ENCODE results near the gene PFKFB3.

The PFKFB3 gene

GRCh38 chr10:6208799-6209235 lies 6.1 kb downstream of the PFKFB3 start:
- no peak for DNase-seq (ENCODE audit: low read depth)
- TF ChIP-seq CTCF (IDR thresholded peaks at IDR 0.05; ENCODE audit: control insufficient read depth, extremely low read depth, insufficient read depth): no peak
- H3K4me3 ChIP-seq (ENCODE audit: low read depth, low read length): no peak overlapping the region

GRCh38 chr10:6211341-6211670 lies 8.6 kb downstream of the PFKFB3 start:
- no peak overlapping the region for H3K4me3 ChIP-seq (ENCODE audit: low read depth, low read length)
- TF ChIP-seq CTCF (IDR thresholded peaks at IDR 0.05; ENCODE audit: control insufficient read depth, extremely low read depth, insufficient read depth): no peak
- DNase-seq (ENCODE audit: low read depth): no peak

DNA sequence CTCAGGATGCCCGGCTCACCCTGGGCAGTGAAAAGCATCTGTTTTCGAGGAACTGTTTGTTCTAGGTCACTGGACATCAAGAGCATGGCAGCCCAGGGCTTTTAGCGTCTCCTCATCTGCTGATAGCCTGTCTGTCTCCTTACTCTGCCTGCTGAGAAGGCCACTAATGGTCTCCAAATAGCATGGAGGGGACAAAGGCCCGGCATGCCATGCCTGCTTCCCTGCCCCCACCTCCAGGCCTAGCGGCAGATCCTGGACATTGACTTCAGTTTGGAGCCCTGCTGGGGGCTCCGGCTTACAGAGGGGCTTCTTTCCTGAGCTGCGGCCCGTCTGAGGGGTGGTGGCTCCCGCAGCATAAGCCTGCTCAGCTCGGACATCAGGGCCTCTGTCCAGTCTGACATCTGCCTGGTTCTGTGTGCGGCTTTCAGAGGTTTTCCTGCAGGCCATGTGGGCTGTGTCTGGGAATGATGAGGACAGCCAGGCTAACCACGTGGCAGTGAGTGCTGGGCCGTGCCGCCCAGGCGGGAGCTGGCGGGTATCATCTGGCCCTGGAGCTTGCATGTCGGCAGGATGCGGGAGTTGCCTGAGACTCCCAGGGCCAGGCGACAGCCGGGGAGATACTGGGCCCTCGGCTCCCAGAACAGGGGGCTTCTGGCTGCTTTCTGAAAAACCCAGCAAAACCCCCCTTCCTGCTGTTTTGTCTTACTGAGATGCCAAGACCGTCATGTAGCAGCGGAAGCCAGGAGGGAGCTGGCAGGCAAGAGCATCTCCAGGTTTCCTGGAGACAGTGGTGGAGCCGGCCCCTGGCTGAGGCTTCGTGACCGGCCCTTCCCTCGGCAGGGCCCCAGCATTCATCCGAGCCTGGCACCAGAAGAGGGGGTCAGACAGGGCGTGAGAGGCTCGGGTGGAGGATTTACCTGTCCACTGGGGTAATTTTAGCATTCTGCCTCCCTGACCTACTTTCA lies 9.2 kb downstream of the PFKFB3 start:
- H3K4me3 ChIP-seq (ENCODE audit: low read depth, low read length): no peak overlapping the region
- no peak for DNase-seq (ENCODE audit: low read depth)
- no peak for TF ChIP-seq CTCF (IDR thresholded peaks at IDR 0.05; ENCODE audit: control insufficient read depth, extremely low read depth, insufficient read depth)

GRCh38 chr10:6212806-6213205 lies 10.1 kb downstream of the PFKFB3 start:
- no peak for DNase-seq (ENCODE audit: low read depth)
- no peak for TF ChIP-seq CTCF (IDR thresholded peaks at IDR 0.05; ENCODE audit: control insufficient read depth, extremely low read depth, insufficient read depth)
- no peak overlapping the region for H3K4me3 ChIP-seq (ENCODE audit: low read depth, low read length)

- DNase-seq (ENCODE audit: low read depth): no peak
- TF ChIP-seq CTCF (IDR thresholded peaks at IDR 0.05; ENCODE audit: control insufficient read depth, extremely low read depth, insufficient read depth): no peak
- no peak overlapping the region for H3K4me3 ChIP-seq (ENCODE audit: low read depth, low read length)
Observed at GRCh38 chr10:6213257-6213905, 10.6 kb downstream of the PFKFB3 start.

DNA sequence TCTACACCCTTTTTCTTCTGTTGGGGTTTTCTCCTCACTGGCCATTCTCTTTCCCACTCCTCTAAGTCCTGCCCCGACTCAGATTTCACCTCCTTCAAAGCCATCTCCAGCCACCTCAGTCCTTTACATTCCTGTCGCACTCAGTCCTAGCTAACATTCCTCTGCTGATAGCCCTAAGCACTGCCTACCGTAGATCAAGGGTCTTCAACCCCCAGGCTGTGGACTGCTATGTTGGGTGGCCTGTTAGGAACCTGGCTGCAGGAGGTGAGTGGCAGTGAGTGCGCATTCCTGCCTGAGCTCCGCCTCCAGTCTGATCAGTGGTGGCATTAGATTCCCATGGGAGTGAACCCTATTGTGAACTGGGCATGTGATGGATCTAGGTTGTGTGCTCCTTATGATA lies 11.2 kb downstream of the PFKFB3 start:
- no peak for DNase-seq (ENCODE audit: low read depth)
- no peak for TF ChIP-seq CTCF (IDR thresholded peaks at IDR 0.05; ENCODE audit: control insufficient read depth, extremely low read depth, insufficient read depth)
- H3K4me3 ChIP-seq (ENCODE audit: low read depth, low read length): no peak overlapping the region

Measured in LNCaP clone FGC (cell line).